ENCODE results near the gene STK17B.
A peak's percentile ranks its signal among the peaks of the same experiment; 100 is the strongest.

The STK17B gene

GRCh38 chr2:196103626-196104025 lies 67.8 kb downstream of the STK17B start:
- Histone ChIP-seq H3K4me3 (ENCODE audit: low read depth, low read length) (no peak overlapping the region), H3K36me3 (replicated peaks) (no peaks in the 10 kb centered on the region), H3K27me3 (replicated peaks) (no peaks in the 10 kb centered on the region), H3K27ac (no peak overlapping the region)
- DNase-seq: no peak
- in situ Hi-C loops (cut with HindIII; ENCODE audit: low pct_ligation_motif_present, low sequenced_read_pairs): no loop called here
- no peak for TF ChIP-seq CTCF (IDR thresholded peaks at IDR 0.05; ENCODE audit: low read depth, low read length, missing control alignments)

DNA sequence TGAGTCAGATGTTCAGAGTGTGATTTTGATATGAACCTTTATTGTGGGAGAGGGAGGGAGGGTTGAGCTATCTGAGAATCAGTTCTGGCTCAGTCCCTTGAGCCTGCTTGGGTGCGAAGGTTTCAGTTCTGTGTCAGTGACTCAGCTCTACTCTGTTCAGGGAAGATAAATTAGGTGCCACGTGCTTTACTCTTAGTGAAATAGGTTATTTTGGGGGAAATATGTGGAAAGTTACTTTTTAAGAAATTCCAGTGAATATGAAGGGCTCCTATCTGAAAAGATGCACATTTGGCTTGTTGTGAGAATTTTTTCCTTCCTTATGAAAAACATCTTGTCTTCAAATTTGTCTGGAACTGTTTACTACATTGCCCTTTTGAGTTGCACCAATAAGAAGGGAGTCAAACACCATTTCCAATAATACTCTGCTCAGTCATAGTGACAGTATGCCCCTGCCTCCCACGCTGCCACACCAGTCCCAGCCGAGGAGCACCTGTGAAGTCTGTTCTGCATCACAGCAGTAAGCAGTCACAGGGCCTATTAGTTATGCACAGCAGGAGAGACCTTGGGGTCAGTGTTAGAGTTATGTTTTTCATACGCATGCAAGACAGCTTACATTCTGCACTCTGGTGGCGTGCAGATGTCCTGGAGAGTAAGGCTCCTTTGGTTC lies 69.9 kb downstream of the STK17B start:
- no peaks in the 10 kb centered on the region for H3K27me3 ChIP-seq (replicated peaks)
- no peak overlapping the region for H3K27ac ChIP-seq
- H3K36me3 ChIP-seq (replicated peaks): no peaks in the 10 kb centered on the region
- in situ Hi-C loops (cut with HindIII; ENCODE audit: low pct_ligation_motif_present, low sequenced_read_pairs): no loop called here
- no peak overlapping the region for H3K4me3 ChIP-seq (ENCODE audit: low read depth, low read length)
- no peak for TF ChIP-seq CTCF (IDR thresholded peaks at IDR 0.05; ENCODE audit: low read depth, low read length, missing control alignments)
- peak; percentile 52 for DNase-seq

- no peaks in the 10 kb centered on the region for H3K36me3 ChIP-seq (replicated peaks)
- TF ChIP-seq CTCF (IDR thresholded peaks at IDR 0.05; ENCODE audit: low read depth, low read length, missing control alignments): no peak
- in situ Hi-C loops (cut with HindIII; ENCODE audit: low pct_ligation_motif_present, low sequenced_read_pairs): loop anchor here (25.0 kb wide), 1 partner anchor 187 kb away; no protein-coding TSS in a partner anchor
- H3K27ac ChIP-seq: no peak overlapping the region
- no peaks in the 10 kb centered on the region for H3K27me3 ChIP-seq (replicated peaks)
- no peak overlapping the region for H3K4me3 ChIP-seq (ENCODE audit: low read depth, low read length)
- no peak for DNase-seq
These were observed 71.5 kb downstream of the STK17B start for GRCh38 chr2:196099916-196100315.

DNA sequence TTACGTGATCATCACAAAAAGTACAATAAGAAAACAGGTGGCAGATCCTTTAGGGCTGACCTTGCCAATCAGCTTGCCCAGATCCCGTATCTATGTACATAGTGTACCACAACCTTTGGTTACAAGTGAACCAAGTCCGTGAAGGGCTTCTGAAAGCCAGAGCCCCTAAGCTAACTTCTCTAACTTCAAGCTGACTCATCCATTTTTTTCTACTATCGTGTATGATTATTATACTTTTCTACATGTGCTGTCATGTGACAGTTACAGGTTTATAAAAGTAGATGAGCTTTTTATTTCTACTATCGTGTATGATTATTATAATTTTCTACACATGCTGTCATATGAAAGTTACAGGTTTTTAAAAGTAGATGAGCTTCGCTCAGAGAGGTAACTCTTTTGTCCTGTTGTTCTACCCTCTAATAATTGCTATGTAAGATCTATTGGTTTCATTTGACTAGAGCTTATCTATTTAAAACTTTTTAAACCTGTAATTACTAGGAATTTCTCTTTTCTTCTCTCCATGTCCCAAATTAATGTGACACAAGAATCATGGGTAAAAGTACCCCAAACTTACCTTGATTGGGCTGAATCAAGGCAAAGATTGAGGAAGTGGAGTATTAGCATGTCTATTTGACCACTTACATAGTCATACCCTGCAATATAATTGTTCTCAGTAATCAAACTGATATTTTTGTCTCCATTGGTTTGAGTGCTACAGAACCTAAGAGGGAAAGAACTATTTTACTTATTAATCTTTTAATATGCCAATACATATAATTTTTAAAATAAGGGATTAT lies 73.3 kb downstream of the STK17B start:
- no peak for TF ChIP-seq CTCF (IDR thresholded peaks at IDR 0.05; ENCODE audit: low read depth, low read length, missing control alignments)
- no peaks in the 10 kb centered on the region for H3K27me3 ChIP-seq (replicated peaks)
- no peak overlapping the region for H3K27ac ChIP-seq
- DNase-seq: no peak
- in situ Hi-C loops (cut with HindIII; ENCODE audit: low pct_ligation_motif_present, low sequenced_read_pairs): loop anchor here (25.0 kb wide), 1 partner anchor 189 kb away; no protein-coding TSS in a partner anchor
- no peaks in the 10 kb centered on the region for H3K36me3 ChIP-seq (replicated peaks)
- H3K4me3 ChIP-seq (ENCODE audit: low read depth, low read length): no peak overlapping the region

GRCh38 chr2:196096982-196097745 lies 74.2 kb downstream of the STK17B start:
- in situ Hi-C loops (cut with HindIII; ENCODE audit: low pct_ligation_motif_present, low sequenced_read_pairs): loop anchor here (25.0 kb wide), 1 partner anchor 190 kb away; no protein-coding TSS in a partner anchor
- Histone ChIP-seq H3K27ac (no peak overlapping the region), H3K27me3 (replicated peaks) (no peaks in the 10 kb centered on the region), H3K36me3 (replicated peaks) (no peaks in the 10 kb centered on the region), H3K4me3 (ENCODE audit: low read depth, low read length) (no peak overlapping the region)
- DNase-seq: no peak
- no peak for TF ChIP-seq CTCF (IDR thresholded peaks at IDR 0.05; ENCODE audit: low read depth, low read length, missing control alignments)
